Mammary epithelial cell (primary cell): ENCODE data around the gene LDLR.

Experiments
- EZH2 ChIP-seq: IDR thresholded peaks from 2 replicates; pipeline ENCODE4 v1.6.1; 2012; ENCODE audit warnings: low read length, inconsistent platforms, borderline replicate concordance
- TF ChIP-seq, protein P1 (sequence below), 2 donors: IDR thresholded peaks in 1 of 2; conservative IDR thresholded peaks in 1 of 2; 2 replicates each; pipeline ENCODE4 v1.5.1; 2011 to 2012; ENCODE audit warnings: inconsistent platforms in 2 of 2, low read length in 2 of 2, mild to moderate bottlenecking in 2 of 2, control low read depth in 1 of 2, low read depth in 1 of 2; ENCODE audit not compliant: insufficient read depth in 1 of 2; ENCODE audit errors: extremely low read depth in 1 of 2

DNA sequence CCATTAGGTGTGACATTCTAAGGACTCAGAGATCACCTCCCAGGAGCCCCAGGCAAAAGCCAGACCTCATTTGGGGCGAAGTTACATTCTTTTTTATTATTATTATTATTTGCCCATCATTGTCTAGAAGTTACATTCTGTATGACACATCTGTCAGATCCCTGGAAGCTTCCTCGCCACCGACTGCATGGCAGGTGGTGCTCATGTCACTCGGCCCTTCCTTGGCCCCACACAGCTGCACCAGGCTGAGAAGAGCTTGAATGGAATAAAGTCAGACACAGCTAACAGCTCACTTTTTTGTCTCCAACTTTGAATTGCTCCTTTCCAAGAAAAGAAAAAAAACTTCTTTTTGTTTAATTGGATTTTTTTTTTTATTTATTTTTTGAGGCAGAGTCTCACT, 41.4 kb upstream of the LDLR start:
- TF ChIP-seq, protein P1, sequence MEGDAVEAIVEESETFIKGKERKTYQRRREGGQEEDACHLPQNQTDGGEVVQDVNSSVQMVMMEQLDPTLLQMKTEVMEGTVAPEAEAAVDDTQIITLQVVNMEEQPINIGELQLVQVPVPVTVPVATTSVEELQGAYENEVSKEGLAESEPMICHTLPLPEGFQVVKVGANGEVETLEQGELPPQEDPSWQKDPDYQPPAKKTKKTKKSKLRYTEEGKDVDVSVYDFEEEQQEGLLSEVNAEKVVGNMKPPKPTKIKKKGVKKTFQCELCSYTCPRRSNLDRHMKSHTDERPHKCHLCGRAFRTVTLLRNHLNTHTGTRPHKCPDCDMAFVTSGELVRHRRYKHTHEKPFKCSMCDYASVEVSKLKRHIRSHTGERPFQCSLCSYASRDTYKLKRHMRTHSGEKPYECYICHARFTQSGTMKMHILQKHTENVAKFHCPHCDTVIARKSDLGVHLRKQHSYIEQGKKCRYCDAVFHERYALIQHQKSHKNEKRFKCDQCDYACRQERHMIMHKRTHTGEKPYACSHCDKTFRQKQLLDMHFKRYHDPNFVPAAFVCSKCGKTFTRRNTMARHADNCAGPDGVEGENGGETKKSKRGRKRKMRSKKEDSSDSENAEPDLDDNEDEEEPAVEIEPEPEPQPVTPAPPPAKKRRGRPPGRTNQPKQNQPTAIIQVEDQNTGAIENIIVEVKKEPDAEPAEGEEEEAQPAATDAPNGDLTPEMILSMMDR (conservative IDR thresholded peaks at IDR 0.05 in 1 of 2, IDR thresholded peaks at IDR 0.05 in 1 of 2; ENCODE audit: extremely low read depth in 1 of 2, insufficient read depth in 1 of 2, low read depth in 1 of 2, low read length in 2 of 2) = no peak
- no peak for TF ChIP-seq EZH2
